ENCODE results near the gene TACC2. TPM values are rescaled to one million over a fixed set of nuclear protein-coding genes. Genes with fewer than 3 reads are reported as not detected.

Gene TACC2
- total RNA-seq, 2 experiments from 2014 or later, result not detected

DNA sequence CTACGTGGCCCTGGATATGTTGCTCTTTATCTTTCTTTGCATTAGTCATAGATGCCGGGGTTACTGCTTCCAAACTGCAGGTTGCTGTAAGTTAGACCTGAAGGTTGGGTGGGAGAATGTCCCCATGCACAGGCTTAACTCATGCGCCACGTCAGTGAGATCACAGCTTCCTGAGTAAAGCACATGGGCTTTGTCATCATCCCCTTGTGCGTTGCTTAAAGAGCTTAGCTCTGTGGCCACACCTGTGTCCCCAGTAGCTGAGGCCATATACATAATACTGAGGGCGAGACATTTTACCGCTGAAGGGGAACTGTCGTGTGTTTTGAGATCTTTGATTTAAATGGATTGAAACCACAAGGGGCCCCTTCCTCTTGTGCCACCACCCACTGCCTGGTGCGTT is 236.4 kb downstream of the TACC2 start:
- ChIA-PET POLR2A (no interaction called here), CTCF (ENCODE audit: unreplicated experiment) (no interaction called here)
- no peak for TF ChIP-seq CTCF (conservative IDR thresholded peaks at IDR 0.05; ENCODE audit: low read length)
- Histone ChIP-seq H3K27ac (ENCODE audit: low read depth, low read length, poor library complexity, severe bottlenecking) (no peak overlapping the region), H3K79me2 (ENCODE audit: insufficient read depth, low read depth, low read length) (no peaks in the 10 kb centered on the region), H3K9me2 (ENCODE audit: insufficient read depth, low read length) (no peaks in the 10 kb centered on the region), H4K20me1 (ENCODE audit: insufficient read depth, low read length) (no peaks in the 10 kb centered on the region), H3K9me3 (ENCODE audit: low read length) (no peaks in the 10 kb centered on the region), H3K36me3 (ENCODE audit: insufficient read depth, low read length) (no peaks in the 10 kb centered on the region), H3K4me2 (ENCODE audit: low read length) (no peak overlapping the region), H3K4me1 (ENCODE audit: insufficient read depth, low read length, poor library complexity, severe bottlenecking) (no peaks in the 10 kb centered on the region), H3K4me3 (ENCODE audit: low read depth, low read length, poor library complexity, severe bottlenecking) (no peak overlapping the region), H2AFZ (ENCODE audit: low read length) (no peak overlapping the region)
- intact Hi-C loops (cut with micrococcal nuclease; ENCODE audit: unreplicated experiment), result no loop called here
- no TSS peak for BruUV-seq (replicated peaks)
- DNase-seq (ENCODE audit: low spot score), result no peak

- intact Hi-C loops (cut with micrococcal nuclease; ENCODE audit: unreplicated experiment), result no loop called here
- no peaks in the 10 kb centered on the region for H4K20me1 ChIP-seq (ENCODE audit: insufficient read depth, low read length)
- no peaks in the 10 kb centered on the region for H3K9me3 ChIP-seq (ENCODE audit: low read length)
- no peak overlapping the region for H3K4me3 ChIP-seq (ENCODE audit: low read depth, low read length, poor library complexity, severe bottlenecking)
- no peak overlapping the region for H3K27ac ChIP-seq (ENCODE audit: low read depth, low read length, poor library complexity, severe bottlenecking)
- TF ChIP-seq EZH2phosphoT487 (IDR thresholded peaks at IDR 0.05; ENCODE audit: borderline replicate concordance, low read depth, low read length) (no peak), CTCF (conservative IDR thresholded peaks at IDR 0.05; ENCODE audit: low read length) (no peak)
- no peaks in the 10 kb centered on the region for H3K4me1 ChIP-seq (ENCODE audit: insufficient read depth, low read length, poor library complexity, severe bottlenecking)
- H3K36me3 ChIP-seq (ENCODE audit: insufficient read depth, low read length), result no peaks in the 10 kb centered on the region
- no peak overlapping the region for H2AFZ ChIP-seq (ENCODE audit: low read length)
- no peak overlapping the region for H3K4me2 ChIP-seq (ENCODE audit: low read length)
- POLR2A ChIA-PET, result interaction anchor here (1.3 kb wide), 1 partner anchor 11 kb away, joined by 3 read pairs; no protein-coding TSS in a partner anchor
- H3K79me2 ChIP-seq (ENCODE audit: insufficient read depth, low read depth, low read length), result no peaks in the 10 kb centered on the region
- H3K9me2 ChIP-seq (ENCODE audit: insufficient read depth, low read length), result no peaks in the 10 kb centered on the region
- CTCF ChIA-PET (ENCODE audit: unreplicated experiment), result no interaction called here
- BruUV-seq (replicated peaks), result no TSS peak
- DNase-seq (ENCODE audit: low spot score), result no peak
These were observed 238.8 kb downstream of the TACC2 start for GRCh38 chr10:122227754-122228153.

- Histone ChIP-seq H3K79me2 (ENCODE audit: insufficient read depth, low read depth, low read length) (no peaks in the 10 kb centered on the region), H3K9me2 (ENCODE audit: insufficient read depth, low read length) (no peaks in the 10 kb centered on the region), H3K4me2 (ENCODE audit: low read length) (no peak overlapping the region), H3K27ac (ENCODE audit: low read depth, low read length, poor library complexity, severe bottlenecking) (no peak overlapping the region), H3K36me3 (ENCODE audit: insufficient read depth, low read length) (no peaks in the 10 kb centered on the region), H3K9me3 (ENCODE audit: low read length) (no peaks in the 10 kb centered on the region), H4K20me1 (ENCODE audit: insufficient read depth, low read length) (no peaks in the 10 kb centered on the region), H2AFZ (ENCODE audit: low read length) (no peak overlapping the region), H3K4me3 (ENCODE audit: low read depth, low read length, poor library complexity, severe bottlenecking) (no peak overlapping the region), H3K4me1 (ENCODE audit: insufficient read depth, low read length, poor library complexity, severe bottlenecking) (no peaks in the 10 kb centered on the region)
- intact Hi-C loops (cut with micrococcal nuclease; ENCODE audit: unreplicated experiment), result no loop called here
- no TSS peak for BruUV-seq (replicated peaks)
- ChIA-PET CTCF (ENCODE audit: unreplicated experiment) (no interaction called here), POLR2A (no interaction called here)
- no peak for DNase-seq (ENCODE audit: low spot score)
- TF ChIP-seq EZH2phosphoT487 (IDR thresholded peaks at IDR 0.05; ENCODE audit: borderline replicate concordance, low read depth, low read length), result no peak
- no peak for TF ChIP-seq CTCF (conservative IDR thresholded peaks at IDR 0.05; ENCODE audit: low read length)
These were observed 240.7 kb downstream of the TACC2 start for GRCh38 chr10:122229666-122230065.

Data from OCI-LY7 (cell line).